NCI-H2029 (cell line): Measurements from ENCODE around the gene KIF26A.

ENCODE experiments used
- DNase-seq: peaks from one replicate; lab custom pipeline; 2025; lab: John Stamatoyannopoulos, UW

Gene KIF26A

GRCh38 chr14:104209985-104210816 lies 71.8 kb downstream of the KIF26A start:
- DNase-seq = no peak

DNA sequence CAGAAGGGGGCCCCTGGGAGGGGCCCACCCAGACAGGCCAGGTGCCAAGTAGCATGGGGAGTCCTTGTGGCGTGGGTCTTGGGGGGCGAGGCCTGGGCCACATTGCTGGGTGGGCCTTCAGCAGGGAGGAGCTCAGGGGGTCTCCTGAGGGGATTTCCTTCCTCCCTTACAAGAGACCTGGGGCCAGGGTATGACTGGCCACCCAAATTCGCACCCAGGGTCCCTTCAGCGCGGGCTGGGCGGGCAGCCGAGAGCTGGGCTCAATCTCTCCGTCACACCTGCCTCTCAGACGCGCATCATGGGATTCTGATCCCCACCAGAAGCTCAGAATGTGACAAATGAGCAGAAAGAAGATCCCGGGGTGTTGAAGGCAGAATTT lies 72.4 kb downstream of the KIF26A start:
- no peak for DNase-seq

- no peak for DNase-seq
These were observed 72.8 kb downstream of the KIF26A start for GRCh38 chr14:104211215-104211614.

DNA sequence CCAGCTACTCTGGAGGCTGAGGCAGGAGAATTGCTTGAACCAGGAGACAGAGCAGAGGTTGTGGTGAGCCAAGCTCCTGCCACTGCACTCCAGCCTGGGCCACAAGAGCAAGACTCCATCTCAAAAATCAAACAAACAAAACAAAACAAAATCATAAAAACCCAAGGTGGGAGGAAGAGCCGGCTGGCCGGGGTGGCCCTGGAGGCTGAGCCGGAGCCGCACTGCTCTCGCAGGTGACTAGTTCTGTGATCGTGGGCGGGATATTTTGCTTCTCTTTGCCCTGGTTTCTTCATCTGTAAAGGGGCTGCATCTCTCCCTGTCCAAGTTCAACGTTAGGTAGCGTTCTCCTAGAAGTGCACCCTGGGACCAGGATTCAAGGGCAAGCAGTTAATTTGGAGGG lies 73.4 kb downstream of the KIF26A start:
- DNase-seq = no peak

DNA sequence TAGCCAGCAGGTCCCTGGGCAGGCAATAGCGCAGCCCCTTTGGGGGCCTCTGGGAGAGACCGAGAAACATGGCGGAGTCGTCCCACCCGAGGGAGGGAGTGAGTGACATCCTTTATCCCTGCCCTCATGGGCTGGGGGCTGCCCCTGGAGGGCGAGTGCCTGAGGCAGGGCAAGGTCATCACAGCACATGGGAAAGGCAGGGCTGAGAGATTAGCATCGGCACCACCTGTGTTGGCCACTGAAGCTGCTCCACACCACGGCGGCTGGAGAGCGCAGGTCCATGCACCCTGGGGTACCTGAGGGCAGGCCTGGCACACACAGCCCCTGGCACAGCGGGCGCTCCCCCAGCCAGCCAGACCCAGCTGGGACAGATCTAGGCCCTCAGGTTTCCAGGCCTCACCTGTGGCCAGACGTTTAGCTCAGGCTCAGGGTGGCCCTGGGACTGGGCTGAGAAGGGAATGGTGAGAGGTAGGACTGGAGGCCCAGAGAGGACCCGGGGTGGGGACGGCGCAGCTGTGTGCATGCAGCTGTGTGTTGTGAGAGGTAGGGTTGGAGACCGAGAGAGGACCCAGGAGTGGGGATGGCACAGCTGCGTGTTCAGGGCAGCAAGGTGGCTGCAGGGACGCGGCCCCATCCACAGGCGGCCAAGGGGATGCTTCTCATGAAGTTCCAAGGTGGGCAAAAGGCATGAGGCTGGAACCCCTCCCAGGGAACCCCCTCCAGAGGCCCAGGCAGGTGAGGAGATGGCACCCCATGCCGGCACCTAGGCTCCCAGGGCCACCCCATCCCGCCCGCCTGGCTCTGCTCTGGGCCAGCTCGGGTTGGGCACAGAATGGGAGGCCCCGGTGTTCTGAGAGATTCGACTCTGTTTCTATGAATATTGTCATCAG lies 74.1 kb downstream of the KIF26A start:
- DNase-seq = no peak

- no peak for DNase-seq
These were observed 75.1 kb downstream of the KIF26A start for GRCh38 chr14:104213301-104214034.

DNA sequence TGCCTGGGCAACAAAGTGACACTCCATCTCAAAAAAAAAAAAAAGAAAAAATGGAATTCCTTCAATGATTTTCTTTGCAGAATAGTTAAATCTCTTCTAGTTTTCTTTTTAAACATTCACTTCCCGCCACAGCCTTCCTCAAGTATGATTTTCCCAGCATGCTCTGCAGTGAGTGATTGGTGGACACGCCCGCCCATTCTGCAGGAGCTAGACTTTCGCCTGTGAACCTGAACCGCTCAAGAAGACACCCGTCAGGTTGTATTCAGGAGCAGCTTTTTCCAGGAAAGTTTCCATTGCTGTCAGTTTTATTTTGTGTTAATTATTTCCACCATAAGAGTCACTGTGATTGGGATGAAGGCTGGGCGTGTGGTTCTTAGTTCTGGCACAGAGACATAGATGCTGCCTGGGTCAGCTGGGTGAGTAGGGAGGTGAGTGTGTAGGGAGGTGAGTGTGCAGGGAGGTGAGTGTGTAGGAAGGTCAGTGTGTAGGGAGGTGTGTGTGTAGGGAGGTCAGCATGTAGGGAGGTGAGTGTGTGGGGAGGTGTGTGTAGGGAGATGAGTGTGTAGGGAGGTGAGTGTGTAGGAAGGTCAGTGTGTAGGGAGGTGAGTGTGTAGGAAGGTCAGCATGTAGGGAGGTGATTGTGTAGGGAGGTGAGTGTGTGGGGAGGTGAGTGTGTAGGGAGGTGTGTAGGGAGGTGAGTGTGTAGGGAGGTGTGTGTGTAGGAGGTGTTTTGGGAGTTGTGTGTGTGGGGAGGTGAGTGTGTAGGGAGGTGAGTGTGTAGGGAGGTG lies 76.2 kb downstream of the KIF26A start:
- no peak for DNase-seq

DNA sequence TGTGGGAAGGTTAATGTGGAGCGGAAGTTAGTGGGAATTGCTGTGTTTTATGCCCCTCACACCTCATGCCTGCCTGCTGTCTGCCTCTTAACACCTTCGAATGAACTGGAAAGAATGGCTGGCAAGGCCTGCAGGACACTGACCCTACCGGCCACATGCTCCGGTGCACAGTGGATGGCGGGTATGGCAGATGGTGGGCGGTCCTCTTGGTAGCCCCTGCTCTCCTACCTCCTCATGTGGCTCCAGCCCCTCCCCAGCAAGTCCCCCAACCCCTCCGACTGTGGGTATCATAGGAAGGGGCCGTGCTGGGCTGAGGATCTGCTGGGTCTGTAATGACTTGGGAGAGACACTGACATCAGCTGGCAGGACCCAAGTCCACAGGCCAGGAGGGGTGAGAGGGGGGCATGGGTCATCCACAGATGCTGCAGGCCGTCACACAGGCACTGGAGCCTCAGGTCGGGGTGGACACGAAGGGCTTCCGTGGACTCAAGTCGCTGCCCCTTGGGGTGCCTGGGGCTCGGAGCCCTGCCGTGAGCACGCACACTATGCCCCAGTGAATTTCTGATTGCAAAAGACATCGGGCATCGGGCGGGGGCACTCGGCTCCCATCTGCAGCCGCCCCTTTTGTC lies 77.4 kb downstream of the KIF26A start:
- no peak for DNase-seq

DNA sequence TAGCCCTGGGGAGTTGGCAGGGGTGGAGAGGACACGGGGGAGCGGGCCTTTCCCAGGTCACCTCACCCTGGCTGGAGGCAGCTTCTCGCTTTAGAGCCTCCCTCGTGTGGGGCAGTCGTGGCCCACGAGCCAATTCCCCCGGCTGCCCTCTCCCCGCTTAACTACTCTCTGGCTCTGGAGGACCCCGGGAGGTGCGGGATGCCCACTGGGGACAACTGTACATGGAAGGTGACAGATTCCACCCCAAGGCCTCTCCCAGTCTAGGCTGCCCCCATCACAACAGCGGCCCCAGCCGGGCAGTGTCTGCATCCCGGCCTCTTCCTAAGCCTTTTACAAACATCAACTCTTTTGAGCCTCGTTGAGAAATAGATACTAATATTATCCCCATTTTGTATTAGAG lies 78.1 kb downstream of the KIF26A start:
- no peak for DNase-seq

GRCh38 chr14:104217486-104218360 lies 79.3 kb downstream of the KIF26A start:
- DNase-seq = no peak

DNA sequence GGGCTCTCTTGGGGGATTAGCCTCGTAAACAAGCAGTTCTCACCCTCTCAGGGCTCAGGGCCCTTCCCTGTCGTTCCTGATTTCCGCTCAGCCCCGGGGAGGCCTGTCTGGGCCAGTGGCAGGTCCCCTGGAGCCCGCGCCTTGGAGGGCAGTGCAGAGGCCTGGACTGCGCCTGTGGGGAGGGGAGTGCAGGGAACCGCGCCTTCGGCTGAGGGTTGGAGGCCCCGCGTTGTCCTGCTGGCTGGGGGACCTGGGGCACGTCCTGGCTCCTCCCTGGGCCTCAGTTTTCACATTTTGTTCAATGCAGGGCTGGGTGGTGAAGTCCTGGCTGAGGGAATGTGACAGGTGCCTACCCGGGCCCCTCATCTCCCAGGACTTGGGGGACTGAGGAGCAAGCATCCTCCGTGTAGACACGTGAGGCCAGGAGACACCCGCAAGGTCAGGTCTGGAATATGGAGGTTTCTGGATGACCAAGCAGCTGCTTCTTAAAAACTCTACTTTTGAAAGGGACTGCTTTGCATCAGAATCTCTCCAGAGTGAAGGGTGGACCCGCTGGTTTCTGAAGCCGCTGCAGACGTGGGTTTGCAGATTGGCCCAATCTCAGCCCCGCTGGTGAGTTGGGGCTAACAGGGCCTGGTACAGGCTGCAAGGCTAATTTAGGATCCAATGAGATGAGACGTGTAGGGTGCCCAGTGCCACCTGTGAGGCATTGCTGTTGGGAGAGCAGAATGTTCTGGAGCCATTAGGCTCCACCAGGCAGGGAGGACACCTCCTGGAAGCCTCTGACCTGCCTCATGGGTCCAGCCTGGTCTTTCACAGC lies 80.2 kb downstream of the KIF26A start:
- DNase-seq = no peak

- DNase-seq = no peak
These were observed 81.4 kb downstream of the KIF26A start for GRCh38 chr14:104219731-104220214.

DNA sequence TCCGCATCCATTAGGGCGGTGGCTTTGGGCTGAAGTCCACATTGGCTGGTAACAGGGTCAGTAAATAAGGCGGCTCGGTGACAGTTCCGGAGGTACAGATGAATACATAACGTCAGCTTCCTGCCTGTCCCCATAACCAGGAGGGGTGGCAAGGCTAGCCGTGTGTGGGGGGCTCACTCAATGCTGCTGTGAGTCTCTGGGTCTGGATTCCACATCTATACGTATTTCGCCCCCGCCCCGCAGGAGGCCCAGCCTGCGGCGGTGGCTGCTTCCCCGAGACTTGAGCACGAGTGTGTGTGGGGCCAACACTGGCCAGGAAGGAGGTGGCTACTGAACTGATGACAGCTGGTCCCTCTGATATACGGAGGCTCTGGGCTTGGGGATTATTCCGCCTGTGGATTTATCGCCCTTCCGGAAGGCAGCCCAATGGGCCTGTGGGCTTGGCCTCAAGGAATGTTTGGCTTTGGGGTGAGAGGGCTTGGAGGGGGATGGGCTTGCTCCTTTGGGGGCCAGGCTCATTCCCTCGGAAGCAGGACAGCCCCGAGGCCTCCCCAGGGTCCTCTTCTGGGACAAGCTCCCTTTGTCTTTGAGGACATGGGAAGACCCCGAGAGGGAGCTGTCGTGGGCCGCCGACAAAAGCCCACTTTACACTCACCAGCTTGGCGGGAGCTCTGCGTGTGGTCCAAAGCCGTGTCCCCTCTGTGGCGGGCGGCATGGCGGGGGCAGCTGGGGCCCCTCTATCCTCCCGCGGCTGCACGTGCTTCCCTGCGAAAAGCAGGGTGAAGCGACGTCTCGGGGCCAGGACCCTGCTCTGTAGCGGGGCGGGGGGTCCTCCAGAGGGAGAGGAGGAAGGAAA lies 82.1 kb downstream of the KIF26A start:
- no peak for DNase-seq

DNA sequence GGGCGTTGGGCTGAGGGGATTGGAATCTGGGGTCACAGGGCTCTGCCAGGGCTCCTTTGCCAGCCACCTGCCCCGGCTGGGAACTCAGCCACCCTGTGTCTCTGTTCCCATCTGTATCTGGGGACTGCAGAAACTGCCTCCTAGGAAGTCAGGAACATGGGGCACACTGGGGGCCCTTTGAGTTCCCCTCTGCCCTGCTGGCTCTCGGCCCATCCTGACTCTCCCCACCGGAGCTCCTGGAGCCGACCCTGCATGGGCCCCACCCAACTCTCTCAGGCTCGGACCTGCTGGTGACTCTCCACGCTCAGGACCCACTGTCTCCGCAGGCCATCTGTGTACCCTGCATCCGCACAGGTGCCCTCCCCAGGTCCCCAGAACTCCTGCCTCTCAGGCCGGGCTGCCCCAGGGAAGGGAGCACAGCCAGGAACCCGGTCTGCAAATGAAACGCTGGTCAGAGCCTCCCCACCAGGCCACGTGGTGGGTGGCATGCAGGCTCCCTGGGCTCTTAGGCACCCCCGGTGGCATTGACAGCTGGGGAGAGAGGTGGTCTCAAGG lies 82.8 kb downstream of the KIF26A start:
- DNase-seq = no peak

DNA sequence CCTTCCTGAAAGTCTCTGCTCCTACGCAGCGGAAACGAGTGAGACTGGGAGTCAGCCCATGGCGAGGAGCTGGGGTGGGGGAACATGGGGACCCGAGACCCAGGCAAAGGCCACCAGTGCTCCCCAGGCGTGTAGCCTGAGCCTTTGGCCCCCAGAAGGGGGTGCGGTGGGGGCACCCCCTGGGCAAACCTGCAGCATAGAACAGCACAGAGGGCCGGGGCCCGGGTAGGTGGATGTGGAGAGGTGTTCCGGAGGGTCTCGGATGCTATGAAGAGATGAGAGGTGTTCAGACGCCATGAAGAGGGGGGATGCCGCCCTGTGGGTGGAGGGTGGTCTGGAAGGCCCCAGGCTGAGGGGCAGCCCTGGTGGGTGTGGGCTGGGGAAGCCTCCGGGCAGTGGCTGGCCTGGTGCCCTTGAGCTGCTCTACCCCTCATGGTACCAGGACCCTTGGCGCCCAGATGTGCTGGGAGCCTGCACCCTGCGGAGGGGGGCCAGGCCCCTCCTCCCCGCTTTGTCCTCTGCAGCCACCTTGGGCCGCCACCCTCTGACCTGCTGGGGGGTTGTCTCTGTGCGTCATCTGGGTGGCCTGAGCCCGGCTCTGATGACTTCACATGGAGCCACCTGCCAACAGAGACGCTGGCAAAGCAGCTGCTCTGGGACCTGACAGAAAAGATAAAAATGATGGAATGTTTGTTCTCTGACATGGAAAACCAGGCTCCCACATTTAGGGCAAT lies 83.4 kb downstream of the KIF26A start:
- DNase-seq = no peak

DNA sequence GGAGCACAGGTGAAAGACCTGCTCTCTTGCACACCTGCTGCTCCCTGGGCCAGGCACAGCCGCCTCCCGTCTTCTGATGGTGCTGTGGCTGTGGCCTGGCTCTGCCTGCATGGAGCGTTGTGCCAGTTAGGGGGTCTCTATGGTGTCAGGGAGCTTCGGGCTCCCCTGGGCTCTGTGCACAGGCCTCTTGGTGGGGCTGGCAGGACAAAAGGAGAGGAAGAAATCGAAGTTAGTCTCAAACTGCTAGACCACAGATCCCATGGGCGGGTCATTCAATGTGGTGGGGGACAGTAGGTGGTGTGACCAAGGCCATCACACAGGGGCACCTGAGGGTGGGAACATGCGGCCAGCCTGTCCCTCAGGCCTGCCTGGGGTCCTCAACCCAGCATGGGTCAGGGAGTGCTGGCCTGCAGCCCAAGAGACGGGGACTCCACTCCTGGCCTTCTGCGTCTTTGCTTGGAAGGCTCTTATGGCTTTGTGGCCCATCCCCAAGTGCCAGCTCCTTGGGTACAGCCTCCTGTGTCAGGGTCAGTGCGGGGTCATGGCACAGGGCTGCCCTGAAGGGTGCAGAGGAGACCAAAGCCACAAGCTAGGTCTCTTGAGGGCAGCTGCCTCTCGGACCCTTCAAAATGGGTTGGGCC lies 84.1 kb downstream of the KIF26A start:
- DNase-seq = no peak
